PFSK-1 (cell line): ENCODE results near the gene SGMS2.

ENCODE experiments used
- POLR2AphosphoS5 ChIP-seq: IDR thresholded peaks from 2 replicates; pipeline ENCODE4 v1.6.1; 2012; ENCODE audit warnings: low read depth, mild to moderate bottlenecking, control low read depth, low read length, moderate library complexity
- SIN3A ChIP-seq: IDR thresholded peaks from 2 replicates; pipeline ENCODE4 v1.6.1; 2012; ENCODE audit warnings: mild to moderate bottlenecking, low read length, moderate library complexity, borderline replicate concordance; ENCODE audit not compliant: insufficient read depth
- TAF1 ChIP-seq: IDR thresholded peaks from 2 replicates; pipeline ENCODE4 v1.6.1; 2012; ENCODE audit warnings: low read length, control low read depth, borderline replicate concordance; ENCODE audit not compliant: insufficient read depth

GRCh38 chr4:107831140-107831539, 6.4 kb downstream of the SGMS2 start:
- no peak for TF ChIP-seq POLR2AphosphoS5
- no peak for TF ChIP-seq TAF1
- no peak for TF ChIP-seq SIN3A
